ENCODE measurements around the gene NFYB. TPM values are rescaled to one million over a fixed set of nuclear protein-coding genes. Genes with fewer than 3 reads are reported as not detected.
"Not testable (repeated sequence)": the region's sequence is repeated elsewhere in the genome, so short reads cannot be mapped to it uniquely, and the experiment has no call there.

Gene NFYB
- total RNA-seq, 1 experiment from 2014 or later = 34.8 TPM

GRCh38 chr12:104163028-104163427, 25.0 kb upstream of the NFYB start:
- DNase-seq (ENCODE audit: low read depth) = not testable (repeated sequence)

- no peak for DNase-seq (ENCODE audit: low read depth)
Measured at GRCh38 chr12:104155711-104156555, 17.9 kb upstream of the NFYB start.

GRCh38 chr12:104154806-104155205, 16.8 kb upstream of the NFYB start:
- DNase-seq (ENCODE audit: low read depth) = no peak

- DNase-seq (ENCODE audit: low read depth) = no peak
Measured at GRCh38 chr12:104154286-104154685, 16.3 kb upstream of the NFYB start.

- no peak for DNase-seq (ENCODE audit: low read depth)
Measured at GRCh38 chr12:104152685-104153241, 14.8 kb upstream of the NFYB start.

GRCh38 chr12:104150416-104150815, 12.4 kb upstream of the NFYB start:
- no peak for DNase-seq (ENCODE audit: low read depth)

- DNase-seq (ENCODE audit: low read depth) = no peak
Measured at GRCh38 chr12:104147346-104147745, 9.3 kb upstream of the NFYB start.

GRCh38 chr12:104143918-104144317, 5.9 kb upstream of the NFYB start:
- DNase-seq (ENCODE audit: low read depth) = no peak

GRCh38 chr12:104143002-104143401, 5.0 kb upstream of the NFYB start:
- no peak for DNase-seq (ENCODE audit: low read depth)

GRCh38 chr12:104142543-104142942, 4.5 kb upstream of the NFYB start:
- no peak for DNase-seq (ENCODE audit: low read depth)

GRCh38 chr12:104138797-104139152, 765 bp upstream of the NFYB start:
- no peak for DNase-seq (ENCODE audit: low read depth)

GRCh38 chr12:104137001-104137901, 759 bp downstream of the NFYB start:
- peak; percentile 70 for DNase-seq (ENCODE audit: low read depth)

- no peak for DNase-seq (ENCODE audit: low read depth)
Measured at GRCh38 chr12:104136577-104136976, 1.4 kb downstream of the NFYB start.

GRCh38 chr12:104134882-104135281, 3.1 kb downstream of the NFYB start:
- no peak for DNase-seq (ENCODE audit: low read depth)

GRCh38 chr12:104133866-104134265, 4.1 kb downstream of the NFYB start:
- peak; percentile 36 for DNase-seq (ENCODE audit: low read depth)

GRCh38 chr12:104133321-104133720, 4.7 kb downstream of the NFYB start:
- DNase-seq (ENCODE audit: low read depth) = no peak

GRCh38 chr12:104132351-104132956, 5.6 kb downstream of the NFYB start:
- no peak for DNase-seq (ENCODE audit: low read depth)

GRCh38 chr12:104131609-104132008, 6.4 kb downstream of the NFYB start:
- DNase-seq (ENCODE audit: low read depth) = no peak

- DNase-seq (ENCODE audit: low read depth) = no peak
Measured at GRCh38 chr12:104130760-104131159, 7.2 kb downstream of the NFYB start.

GRCh38 chr12:104126548-104126947, 11.5 kb downstream of the NFYB start:
- no peak for DNase-seq (ENCODE audit: low read depth)

- DNase-seq (ENCODE audit: low read depth) = no peak
Measured at GRCh38 chr12:104122298-104122697, 15.7 kb downstream of the NFYB start.

GRCh38 chr12:104121001-104121400, 17.0 kb downstream of the NFYB start:
- peak; percentile 71 for DNase-seq (ENCODE audit: low read depth)
